ENCODE measurements around the gene NADSYN1. TPM values are rescaled to one million over a fixed set of nuclear protein-coding genes. Genes with fewer than 3 reads are reported as not detected.

NADSYN1 gene
- total RNA-seq, 1 experiment from 2014 or later, result 45.1 TPM

DNA sequence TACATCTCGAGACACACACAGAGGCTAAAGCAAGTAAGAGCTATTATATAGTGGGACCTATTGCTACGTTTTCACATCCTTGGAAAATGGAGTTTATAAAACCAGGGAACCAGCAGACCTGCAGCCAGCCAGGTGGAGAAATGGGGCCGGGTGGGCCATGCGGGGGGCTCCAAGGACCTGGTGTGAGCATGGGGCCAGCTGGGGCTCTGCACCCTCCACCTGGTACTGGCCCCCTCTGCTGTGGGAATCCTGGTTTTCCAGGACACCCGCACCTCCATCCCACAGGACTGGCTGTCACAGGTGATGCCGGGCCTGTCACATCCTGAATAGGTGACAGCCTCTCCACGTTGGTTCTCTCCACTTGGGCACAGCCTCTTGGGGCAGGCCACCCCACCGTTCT, 16.1 kb upstream of the NADSYN1 start:
- no peaks in the 10 kb centered on the region for H3K9me3 Mint-ChIP-seq
- no peaks in the 10 kb centered on the region for H3K4me1 Mint-ChIP-seq
- H3K27me3 Mint-ChIP-seq (ENCODE audit: low read depth), result no peaks in the 10 kb centered on the region
- H3K27ac Mint-ChIP-seq, result no peak overlapping the region
- CTCF ChIA-PET, result interaction anchor here (1.1 to 1.7 kb wide), 2 partner anchors 15 to 126 kb away, joined by 4 to 6 read pairs; partner anchors contain the start of gene NADSYN1
- no peak for DNase-seq (ENCODE audit: low spot score)
- TF ChIP-seq KAT7 (CRISPR knock-in tag; IDR thresholded peaks at IDR 0.05; ENCODE audit: borderline replicate concordance), result no peak
- TF ChIP-seq FOXP1 (CRISPR knock-in tag; IDR thresholded peaks at IDR 0.05; ENCODE audit: borderline replicate concordance), result no peak
- TF ChIP-seq, protein P1, sequence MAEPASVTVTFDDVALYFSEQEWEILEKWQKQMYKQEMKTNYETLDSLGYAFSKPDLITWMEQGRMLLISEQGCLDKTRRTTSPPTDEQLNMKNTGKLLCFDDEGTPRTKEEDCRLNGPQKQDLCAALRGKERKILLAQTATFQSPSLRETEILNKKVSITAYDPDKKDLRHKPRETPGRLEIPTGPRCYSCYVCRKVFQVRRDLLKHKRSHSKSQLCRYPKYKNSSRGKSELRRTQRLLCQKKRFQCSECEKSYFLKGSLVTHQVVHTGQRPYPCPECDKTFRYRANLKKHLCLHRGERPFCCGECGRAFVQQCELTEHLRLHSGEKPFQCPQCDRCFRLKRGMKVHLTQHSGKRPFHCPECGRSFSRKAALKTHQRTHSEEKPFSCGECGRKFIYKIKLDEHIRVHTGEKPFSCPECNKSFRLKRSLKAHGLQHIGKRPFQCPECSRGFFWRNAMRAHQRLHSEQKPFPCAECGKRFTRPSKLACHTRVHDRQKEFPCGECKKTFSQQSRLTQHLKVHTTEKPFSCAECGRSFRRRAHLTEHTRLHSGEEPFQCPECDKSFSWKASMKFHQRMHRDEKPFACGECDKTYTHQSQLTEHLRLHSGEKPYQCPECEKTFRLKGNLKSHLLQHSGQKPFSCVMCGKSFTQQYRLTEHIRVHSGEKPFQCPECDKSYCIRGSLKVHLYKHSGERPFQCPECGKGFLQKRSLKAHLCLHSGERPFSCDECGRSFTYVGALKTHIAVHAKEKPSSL (CRISPR knock-in tag; conservative IDR thresholded peaks at IDR 0.05), result no peak
- TF ChIP-seq, protein P2, sequence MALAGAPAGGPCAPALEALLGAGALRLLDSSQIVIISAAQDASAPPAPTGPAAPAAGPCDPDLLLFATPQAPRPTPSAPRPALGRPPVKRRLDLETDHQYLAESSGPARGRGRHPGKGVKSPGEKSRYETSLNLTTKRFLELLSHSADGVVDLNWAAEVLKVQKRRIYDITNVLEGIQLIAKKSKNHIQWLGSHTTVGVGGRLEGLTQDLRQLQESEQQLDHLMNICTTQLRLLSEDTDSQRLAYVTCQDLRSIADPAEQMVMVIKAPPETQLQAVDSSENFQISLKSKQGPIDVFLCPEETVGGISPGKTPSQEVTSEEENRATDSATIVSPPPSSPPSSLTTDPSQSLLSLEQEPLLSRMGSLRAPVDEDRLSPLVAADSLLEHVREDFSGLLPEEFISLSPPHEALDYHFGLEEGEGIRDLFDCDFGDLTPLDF (CRISPR knock-in tag; IDR thresholded peaks at IDR 0.05), result no peak
- TF ChIP-seq ZNF416 (CRISPR knock-in tag; IDR thresholded peaks at IDR 0.05), result no peak
- no peak for TF ChIP-seq ZNF396 (CRISPR knock-in tag; IDR thresholded peaks at IDR 0.05; ENCODE audit: borderline replicate concordance)
- TF ChIP-seq JUN (CRISPR knock-in tag; IDR thresholded peaks at IDR 0.05), result no peak
- TF ChIP-seq, protein P3, sequence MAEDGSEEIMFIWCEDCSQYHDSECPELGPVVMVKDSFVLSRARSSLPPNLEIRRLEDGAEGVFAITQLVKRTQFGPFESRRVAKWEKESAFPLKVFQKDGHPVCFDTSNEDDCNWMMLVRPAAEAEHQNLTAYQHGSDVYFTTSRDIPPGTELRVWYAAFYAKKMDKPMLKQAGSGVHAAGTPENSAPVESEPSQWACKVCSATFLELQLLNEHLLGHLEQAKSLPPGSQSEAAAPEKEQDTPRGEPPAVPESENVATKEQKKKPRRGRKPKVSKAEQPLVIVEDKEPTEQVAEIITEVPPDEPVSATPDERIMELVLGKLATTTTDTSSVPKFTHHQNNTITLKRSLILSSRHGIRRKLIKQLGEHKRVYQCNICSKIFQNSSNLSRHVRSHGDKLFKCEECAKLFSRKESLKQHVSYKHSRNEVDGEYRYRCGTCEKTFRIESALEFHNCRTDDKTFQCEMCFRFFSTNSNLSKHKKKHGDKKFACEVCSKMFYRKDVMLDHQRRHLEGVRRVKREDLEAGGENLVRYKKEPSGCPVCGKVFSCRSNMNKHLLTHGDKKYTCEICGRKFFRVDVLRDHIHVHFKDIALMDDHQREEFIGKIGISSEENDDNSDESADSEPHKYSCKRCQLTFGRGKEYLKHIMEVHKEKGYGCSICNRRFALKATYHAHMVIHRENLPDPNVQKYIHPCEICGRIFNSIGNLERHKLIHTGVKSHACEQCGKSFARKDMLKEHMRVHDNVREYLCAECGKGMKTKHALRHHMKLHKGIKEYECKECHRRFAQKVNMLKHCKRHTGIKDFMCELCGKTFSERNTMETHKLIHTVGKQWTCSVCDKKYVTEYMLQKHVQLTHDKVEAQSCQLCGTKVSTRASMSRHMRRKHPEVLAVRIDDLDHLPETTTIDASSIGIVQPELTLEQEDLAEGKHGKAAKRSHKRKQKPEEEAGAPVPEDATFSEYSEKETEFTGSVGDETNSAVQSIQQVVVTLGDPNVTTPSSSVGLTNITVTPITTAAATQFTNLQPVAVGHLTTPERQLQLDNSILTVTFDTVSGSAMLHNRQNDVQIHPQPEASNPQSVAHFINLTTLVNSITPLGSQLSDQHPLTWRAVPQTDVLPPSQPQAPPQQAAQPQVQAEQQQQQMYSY (CRISPR knock-in tag; IDR thresholded peaks at IDR 0.05), result no peak
- no peak for TF ChIP-seq NR2C2 (CRISPR knock-in tag; IDR thresholded peaks at IDR 0.05)
- TF ChIP-seq, protein P4, sequence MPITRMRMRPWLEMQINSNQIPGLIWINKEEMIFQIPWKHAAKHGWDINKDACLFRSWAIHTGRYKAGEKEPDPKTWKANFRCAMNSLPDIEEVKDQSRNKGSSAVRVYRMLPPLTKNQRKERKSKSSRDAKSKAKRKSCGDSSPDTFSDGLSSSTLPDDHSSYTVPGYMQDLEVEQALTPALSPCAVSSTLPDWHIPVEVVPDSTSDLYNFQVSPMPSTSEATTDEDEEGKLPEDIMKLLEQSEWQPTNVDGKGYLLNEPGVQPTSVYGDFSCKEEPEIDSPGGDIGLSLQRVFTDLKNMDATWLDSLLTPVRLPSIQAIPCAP (CRISPR knock-in tag; IDR thresholded peaks at IDR 0.05), result no peak
- TF ChIP-seq SMAD3 (CRISPR knock-in tag; IDR thresholded peaks at IDR 0.05; ENCODE audit: borderline replicate concordance), result no peak
- no peak for TF ChIP-seq NR3C1 (CRISPR knock-in tag; conservative IDR thresholded peaks at IDR 0.05; ENCODE audit: low read depth)
- no peak for TF ChIP-seq ZNF138 (CRISPR knock-in tag; conservative IDR thresholded peaks at IDR 0.05)
- TF ChIP-seq, protein P5, sequence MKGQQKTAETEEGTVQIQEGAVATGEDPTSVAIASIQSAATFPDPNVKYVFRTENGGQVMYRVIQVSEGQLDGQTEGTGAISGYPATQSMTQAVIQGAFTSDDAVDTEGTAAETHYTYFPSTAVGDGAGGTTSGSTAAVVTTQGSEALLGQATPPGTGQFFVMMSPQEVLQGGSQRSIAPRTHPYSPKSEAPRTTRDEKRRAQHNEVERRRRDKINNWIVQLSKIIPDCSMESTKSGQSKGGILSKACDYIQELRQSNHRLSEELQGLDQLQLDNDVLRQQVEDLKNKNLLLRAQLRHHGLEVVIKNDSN (CRISPR knock-in tag; IDR thresholded peaks at IDR 0.05), result no peak
- TF ChIP-seq ZNF317 (CRISPR knock-in tag; IDR thresholded peaks at IDR 0.05; ENCODE audit: borderline replicate concordance, low read depth), result no peak
- peaks cover 51% of the 10 kb centered on the region for H3K36me3 Mint-ChIP-seq
- H3K4me3 Mint-ChIP-seq, result no peak overlapping the region
- POLR2A ChIA-PET, result interaction anchor here (0.7 kb wide), 1 partner anchor 17 kb away, joined by 3 read pairs; no protein-coding TSS in a partner anchor
- no peak for ATAC-seq

DNA sequence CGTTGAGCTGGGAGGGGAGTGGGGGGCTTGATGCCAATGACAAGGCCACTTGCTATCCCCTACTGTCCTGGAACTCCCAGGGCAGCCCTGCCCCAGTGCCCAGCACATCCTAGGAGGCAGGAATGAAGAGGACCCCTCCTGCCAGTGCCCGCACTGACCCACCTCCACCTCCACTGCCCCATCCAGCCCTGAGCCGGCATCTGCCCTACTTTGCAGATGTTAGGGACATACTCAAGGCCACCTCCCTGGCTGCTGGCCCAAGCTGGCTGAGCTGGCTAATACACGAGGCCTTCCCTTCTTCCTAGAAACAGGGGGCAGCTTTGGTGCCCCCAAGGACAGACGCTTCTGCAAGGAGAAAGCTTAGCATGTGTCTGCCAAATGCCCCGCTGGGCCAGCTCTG, 15.6 kb upstream of the NADSYN1 start:
- H3K27ac Mint-ChIP-seq, result no peak overlapping the region
- no peaks in the 10 kb centered on the region for H3K27me3 Mint-ChIP-seq (ENCODE audit: low read depth)
- ATAC-seq, result no peak
- no peak for DNase-seq (ENCODE audit: low spot score)
- no peaks in the 10 kb centered on the region for H3K9me3 Mint-ChIP-seq
- H3K4me3 Mint-ChIP-seq, result no peak overlapping the region
- H3K4me1 Mint-ChIP-seq, result no peaks in the 10 kb centered on the region
- POLR2A ChIA-PET, result no interaction called here
- CTCF ChIA-PET, result interaction anchor here (1.0 to 1.7 kb wide), 3 partner anchors 11 to 126 kb away, joined by 3 to 6 read pairs (median 4); partner anchors contain the start of genes DHCR7 and NADSYN1
- H3K36me3 Mint-ChIP-seq, result peaks cover 56% of the 10 kb centered on the region
- TF ChIP-seq ZBTB21 (CRISPR knock-in tag; IDR thresholded peaks at IDR 0.05; ENCODE audit: borderline replicate concordance), result no peak
- no peak for TF ChIP-seq CREM (CRISPR knock-in tag; IDR thresholded peaks at IDR 0.05)
- no peak for TF ChIP-seq ZNF263 (CRISPR knock-in tag; IDR thresholded peaks at IDR 0.05; ENCODE audit: low read depth)
- TF ChIP-seq SP1 (CRISPR knock-in tag; conservative IDR thresholded peaks at IDR 0.05), result no peak
- no peak for TF ChIP-seq NR1H2 (CRISPR knock-in tag; IDR thresholded peaks at IDR 0.05)
- TF ChIP-seq, protein P6, sequence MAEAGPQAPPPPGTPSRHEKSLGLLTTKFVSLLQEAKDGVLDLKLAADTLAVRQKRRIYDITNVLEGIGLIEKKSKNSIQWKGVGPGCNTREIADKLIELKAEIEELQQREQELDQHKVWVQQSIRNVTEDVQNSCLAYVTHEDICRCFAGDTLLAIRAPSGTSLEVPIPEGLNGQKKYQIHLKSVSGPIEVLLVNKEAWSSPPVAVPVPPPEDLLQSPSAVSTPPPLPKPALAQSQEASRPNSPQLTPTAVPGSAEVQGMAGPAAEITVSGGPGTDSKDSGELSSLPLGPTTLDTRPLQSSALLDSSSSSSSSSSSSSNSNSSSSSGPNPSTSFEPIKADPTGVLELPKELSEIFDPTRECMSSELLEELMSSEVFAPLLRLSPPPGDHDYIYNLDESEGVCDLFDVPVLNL (CRISPR knock-in tag; IDR thresholded peaks at IDR 0.05; ENCODE audit: borderline replicate concordance, low read depth), result no peak
- no peak for TF ChIP-seq ZNF121 (CRISPR knock-in tag; IDR thresholded peaks at IDR 0.05)
- TF ChIP-seq GABPB1 (CRISPR knock-in tag; IDR thresholded peaks at IDR 0.05), result no peak
- TF ChIP-seq TP53 (CRISPR knock-in tag; IDR thresholded peaks at IDR 0.05), result no peak
- TF ChIP-seq, protein P7, sequence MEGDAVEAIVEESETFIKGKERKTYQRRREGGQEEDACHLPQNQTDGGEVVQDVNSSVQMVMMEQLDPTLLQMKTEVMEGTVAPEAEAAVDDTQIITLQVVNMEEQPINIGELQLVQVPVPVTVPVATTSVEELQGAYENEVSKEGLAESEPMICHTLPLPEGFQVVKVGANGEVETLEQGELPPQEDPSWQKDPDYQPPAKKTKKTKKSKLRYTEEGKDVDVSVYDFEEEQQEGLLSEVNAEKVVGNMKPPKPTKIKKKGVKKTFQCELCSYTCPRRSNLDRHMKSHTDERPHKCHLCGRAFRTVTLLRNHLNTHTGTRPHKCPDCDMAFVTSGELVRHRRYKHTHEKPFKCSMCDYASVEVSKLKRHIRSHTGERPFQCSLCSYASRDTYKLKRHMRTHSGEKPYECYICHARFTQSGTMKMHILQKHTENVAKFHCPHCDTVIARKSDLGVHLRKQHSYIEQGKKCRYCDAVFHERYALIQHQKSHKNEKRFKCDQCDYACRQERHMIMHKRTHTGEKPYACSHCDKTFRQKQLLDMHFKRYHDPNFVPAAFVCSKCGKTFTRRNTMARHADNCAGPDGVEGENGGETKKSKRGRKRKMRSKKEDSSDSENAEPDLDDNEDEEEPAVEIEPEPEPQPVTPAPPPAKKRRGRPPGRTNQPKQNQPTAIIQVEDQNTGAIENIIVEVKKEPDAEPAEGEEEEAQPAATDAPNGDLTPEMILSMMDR (IDR thresholded peaks at IDR 0.05), result no peak

All from WTC11 (cell line).